HEK293 (cell line): ENCODE data around the gene LBX1.

Source experiments
- CTCF ChIA-PET: fragments of 350-600 bp; formaldehyde crosslinking; extraction: SDS; loops from one replicate; lab custom pipeline; 2021; ENCODE audit warnings: antibody characterized with exemption; lab: Yijun Ruan, JAX
- POLR2A ChIA-PET: fragments of 300-600 bp; formaldehyde crosslinking; extraction: SDS; loops from one replicate; lab custom pipeline; 2020; ENCODE audit warnings: antibody characterized with exemption, inconsistent platforms; lab: Yijun Ruan, JAX
- H3K27ac ChIP-seq: fragments of 200-500 bp; sonication (Bioruptor generic); 2 replicates; pipeline ENCODE4 v1.5.1; 2014; ENCODE audit warnings: low read depth, low read length, control low read depth, inconsistent platforms; ENCODE audit errors: extremely low read depth
- H3K36me3 ChIP-seq, 2 experiments: fragments of 200-500 bp in 1 of 2; sonication (Bioruptor generic) in 1 of 2; 1 replicate in 1 of 2; 2 replicates in 1 of 2; pipeline ENCODE4 v1.5.1; 2014 to 2017; ENCODE audit warnings: inconsistent platforms in 2 of 2, low read length in 2 of 2; ENCODE audit not compliant: control insufficient read depth in 2 of 2, insufficient read depth in 1 of 2
- H3K4me1 ChIP-seq: fragments of 200-500 bp; sonication (Bioruptor generic); 2 replicates; pipeline ENCODE4 v1.5.1; 2014; ENCODE audit warnings: mild to moderate bottlenecking, low read length, inconsistent platforms; ENCODE audit not compliant: control insufficient read depth, insufficient read depth
- H3K4me3 ChIP-seq: 2 replicates; pipeline ENCODE4 v1.5.1; 2011; ENCODE audit warnings: low read depth, mild to moderate bottlenecking, control low read depth, low read length, moderate library complexity
- H3K9me3 ChIP-seq: fragments of 200-500 bp; sonication (Bioruptor generic); 2 replicates; pipeline ENCODE4 v1.5.1; 2014; ENCODE audit warnings: low read depth, low read length, inconsistent platforms; ENCODE audit not compliant: control insufficient read depth, insufficient read depth
- BCL11A ChIP-seq: fragments of 450-650 bp; formaldehyde crosslinking; IDR thresholded peaks from 2 replicates; pipeline ENCODE4 v1.5.1; 2016; ENCODE audit warnings: low read depth, missing biosample characterization, missing genetic modification characterization
- INSM2 ChIP-seq: fragments of 450-650 bp; formaldehyde crosslinking; IDR thresholded peaks from 2 replicates; pipeline ENCODE4 v1.5.1; 2016; ENCODE audit warnings: missing biosample characterization, missing genetic modification characterization
- KLF10 ChIP-seq: fragments of 450-650 bp; IDR thresholded peaks from 2 replicates; pipeline ENCODE4 v1.5.1; 2018; ENCODE audit warnings: missing biosample characterization, mild to moderate bottlenecking, missing genetic modification characterization
- MYNN ChIP-seq: fragments of 450-650 bp; formaldehyde crosslinking; IDR thresholded peaks from 2 replicates; pipeline ENCODE4 v1.5.1; 2016; ENCODE audit warnings: missing biosample characterization, missing genetic modification characterization, borderline replicate concordance
- OVOL3 ChIP-seq: fragments of 450-650 bp; formaldehyde crosslinking; IDR thresholded peaks from 2 replicates; pipeline ENCODE4 v1.5.1; 2016; ENCODE audit warnings: missing biosample characterization, missing genetic modification characterization
- SALL2 ChIP-seq: fragments of 450-650 bp; formaldehyde crosslinking; IDR thresholded peaks from 2 replicates; pipeline ENCODE4 v1.5.0; 2017; ENCODE audit warnings: missing biosample characterization, mild to moderate bottlenecking, missing genetic modification characterization, borderline replicate concordance
- SCRT1 ChIP-seq: fragments of 450-650 bp; formaldehyde crosslinking; IDR thresholded peaks from 2 replicates; pipeline ENCODE4 v1.5.1; 2016; ENCODE audit warnings: missing biosample characterization, missing genetic modification characterization, borderline replicate concordance
- SP3 ChIP-seq: fragments of 450-650 bp; formaldehyde crosslinking; IDR thresholded peaks from 2 replicates; pipeline ENCODE4 v1.5.1; 2016; ENCODE audit warnings: missing biosample characterization, missing genetic modification characterization
- SP7 ChIP-seq: fragments of 450-650 bp; formaldehyde crosslinking; IDR thresholded peaks from 2 replicates; pipeline ENCODE4 v1.5.1; 2016; ENCODE audit warnings: missing biosample characterization, missing genetic modification characterization
- YY1 ChIP-seq: fragments of 450-650 bp; formaldehyde crosslinking; IDR thresholded peaks from 2 replicates; pipeline ENCODE4 v1.5.1; 2018; ENCODE audit warnings: missing biosample characterization, missing genetic modification characterization
- ZBTB10 ChIP-seq: fragments of 450-650 bp; formaldehyde crosslinking; IDR thresholded peaks from 2 replicates; pipeline ENCODE4 v1.5.1; 2016; ENCODE audit warnings: missing biosample characterization, missing genetic modification characterization
- ZFHX2 ChIP-seq: fragments of 450-650 bp; formaldehyde crosslinking; conservative IDR thresholded peaks from 2 replicates; pipeline ENCODE4 v1.5.1; 2016; ENCODE audit warnings: missing biosample characterization, missing genetic modification characterization
- ZFP3 ChIP-seq: fragments of 450-650 bp; formaldehyde crosslinking; IDR thresholded peaks from 2 replicates; pipeline ENCODE4 v1.5.1; 2016; ENCODE audit warnings: low read depth, missing biosample characterization, missing genetic modification characterization
- ZIC2 ChIP-seq: fragments of 450-650 bp; formaldehyde crosslinking; IDR thresholded peaks from 2 replicates; pipeline ENCODE4 v1.5.1; 2016; ENCODE audit warnings: missing biosample characterization, missing genetic modification characterization
- ZNF248 ChIP-seq: fragments of 450-650 bp; formaldehyde crosslinking; IDR thresholded peaks from 2 replicates; pipeline ENCODE4 v1.5.1; 2017; ENCODE audit warnings: missing biosample characterization, missing genetic modification characterization
- ZNF266 ChIP-seq: fragments of 450-650 bp; formaldehyde crosslinking; IDR thresholded peaks from 2 replicates; pipeline ENCODE4 v1.5.1; 2016; ENCODE audit warnings: missing biosample characterization, missing genetic modification characterization, low read depth
- ZNF292 ChIP-seq: fragments of 450-650 bp; formaldehyde crosslinking; IDR thresholded peaks from 2 replicates; pipeline ENCODE4 v1.5.1; 2016; ENCODE audit warnings: low read depth, missing biosample characterization, missing genetic modification characterization, borderline replicate concordance
- ZNF341 ChIP-seq: fragments of 450-650 bp; formaldehyde crosslinking; IDR thresholded peaks from 2 replicates; pipeline ENCODE4; 2016; ENCODE audit warnings: low read depth, missing biosample characterization, missing genetic modification characterization
- ZNF354C ChIP-seq: fragments of 450-650 bp; formaldehyde crosslinking; IDR thresholded peaks from 2 replicates; pipeline ENCODE4 v1.5.1; 2016; ENCODE audit warnings: missing biosample characterization, missing genetic modification characterization, low read depth, borderline replicate concordance
- ZNF398 ChIP-seq: fragments of 450-650 bp; formaldehyde crosslinking; IDR thresholded peaks from 2 replicates; pipeline ENCODE4 v1.5.1; 2017; ENCODE audit warnings: missing biosample characterization, missing genetic modification characterization
- ZNF48 ChIP-seq: fragments of 450-650 bp; formaldehyde crosslinking; IDR thresholded peaks from 2 replicates; pipeline ENCODE4 v1.5.1; 2016; ENCODE audit warnings: missing biosample characterization, missing genetic modification characterization
- ZNF549 ChIP-seq: fragments of 450-650 bp; IDR thresholded peaks from 2 replicates; pipeline ENCODE4 v1.5.1; 2018; ENCODE audit warnings: missing biosample characterization, missing genetic modification characterization, mild to moderate bottlenecking, inconsistent platforms, moderate library complexity
- ZNF561 ChIP-seq: fragments of 450-650 bp; IDR thresholded peaks from 2 replicates; pipeline ENCODE4 v1.5.1; 2018; ENCODE audit warnings: missing biosample characterization, missing genetic modification characterization, borderline replicate concordance
- ZNF580 ChIP-seq: fragments of 450-650 bp; formaldehyde crosslinking; IDR thresholded peaks from 2 replicates; pipeline ENCODE4 v1.5.1; 2016; ENCODE audit warnings: missing biosample characterization, missing genetic modification characterization
- ZNF585B ChIP-seq: fragments of 450-650 bp; formaldehyde crosslinking; IDR thresholded peaks from 2 replicates; pipeline ENCODE4 v1.5.1; 2016; ENCODE audit warnings: missing biosample characterization, missing genetic modification characterization
- ZNF623 ChIP-seq: fragments of 450-650 bp; formaldehyde crosslinking; IDR thresholded peaks from 2 replicates; pipeline ENCODE4 v1.5.1; 2016; ENCODE audit warnings: missing biosample characterization, missing genetic modification characterization
- ZNF629 ChIP-seq: fragments of 450-650 bp; formaldehyde crosslinking; IDR thresholded peaks from 2 replicates; pipeline ENCODE4 v1.5.1; 2017; ENCODE audit warnings: missing biosample characterization, missing genetic modification characterization
- ZNF645 ChIP-seq: fragments of 450-650 bp; formaldehyde crosslinking; IDR thresholded peaks from 2 replicates; pipeline ENCODE4; 2016; ENCODE audit warnings: missing biosample characterization, missing genetic modification characterization
- ZNF664 ChIP-seq: fragments of 450-650 bp; formaldehyde crosslinking; IDR thresholded peaks from 2 replicates; pipeline ENCODE4 v1.5.1; 2016; ENCODE audit warnings: missing biosample characterization, missing genetic modification characterization
- ZNF76 ChIP-seq: fragments of 450-650 bp; formaldehyde crosslinking; IDR thresholded peaks from 2 replicates; pipeline ENCODE4; 2016; ENCODE audit warnings: low read depth, missing biosample characterization, missing genetic modification characterization, borderline replicate concordance
- ZSCAN16 ChIP-seq: fragments of 450-650 bp; formaldehyde crosslinking; IDR thresholded peaks from 2 replicates; pipeline ENCODE4 v1.5.1; 2016; ENCODE audit warnings: missing biosample characterization, missing genetic modification characterization

Gene LBX1

GRCh38 chr10:101258179-101258885, 29.1 kb upstream of the LBX1 start:
- no peaks in the 10 kb centered on the region for H3K36me3 ChIP-seq
- H3K4me1 ChIP-seq, result no peaks in the 10 kb centered on the region
- no peak overlapping the region for H3K4me3 ChIP-seq
- no peaks in the 10 kb centered on the region for H3K9me3 ChIP-seq
- H3K27ac ChIP-seq, result no peak overlapping the region
- ChIA-PET CTCF (interaction anchor here (0.5 to 2.0 kb wide), 3 partner anchors 9 to 811 kb away, joined by 3 to 4 read pairs (median 4); no protein-coding TSS in a partner anchor), POLR2A (no interaction called here)
- no peak for TF ChIP-seq ZNF48 (tag by site-specific recombination)
- no peak for TF ChIP-seq ZIC2 (tag by site-specific recombination)
- 0 out of 2 replicates have a peak, but pooled peaks have one; percentile 29 for TF ChIP-seq ZNF341
- TF ChIP-seq ZNF549 (tag by site-specific recombination), result no peak
- TF ChIP-seq BCL11A (tag by site-specific recombination), result no peak
- no peak for TF ChIP-seq KLF10 (tag by site-specific recombination)
- TF ChIP-seq ZNF664, result peak; percentile 69; the same call in 1 of the 2 replicates
- TF ChIP-seq ZFHX2 (tag by site-specific recombination), result no peak
- peak; percentile 50; the same call in 1 of the 2 replicates for TF ChIP-seq MYNN
- no peak for TF ChIP-seq INSM2 (tag by site-specific recombination)
- no peak for TF ChIP-seq ZNF248
- peak; percentile 86 for TF ChIP-seq ZNF76 (tag by site-specific recombination)
- 0 out of 2 replicates have a peak, but pooled peaks have one; percentile 20 for TF ChIP-seq ZNF580 (tag by site-specific recombination)
- TF ChIP-seq ZNF354C (tag by site-specific recombination), result 0 out of 2 replicates have a peak, but pooled peaks have one; percentile 49
- 0 out of 2 replicates have a peak, but pooled peaks have one; percentile 20 for TF ChIP-seq ZFP3 (tag by site-specific recombination)
- TF ChIP-seq ZNF585B, result no peak
- TF ChIP-seq ZSCAN16, result no peak
- TF ChIP-seq ZNF398 (tag by site-specific recombination), result no peak
- TF ChIP-seq YY1 (tag by site-specific recombination), result no peak
- no peak for TF ChIP-seq SCRT1 (tag by site-specific recombination)
- TF ChIP-seq SP3 (tag by site-specific recombination), result no peak
- peak; percentile 83; the same call in 1 of the 2 replicates for TF ChIP-seq ZNF292 (tag by site-specific recombination)
- TF ChIP-seq OVOL3, result 0 out of 2 replicates have a peak, but pooled peaks have one; percentile 19
- TF ChIP-seq ZNF629 (tag by site-specific recombination), result peak; percentile 57
- no peak for TF ChIP-seq SP7 (tag by site-specific recombination)
- no peak for TF ChIP-seq ZNF645 (tag by site-specific recombination)
- TF ChIP-seq ZNF266, result peak; percentile 69; the same call in 1 of the 2 replicates
- TF ChIP-seq ZNF561, result no peak
- TF ChIP-seq SALL2, result no peak
- no peak for TF ChIP-seq ZBTB10 (tag by site-specific recombination)
- peak; percentile 82 for TF ChIP-seq ZNF623 (tag by site-specific recombination)
